Endothelial cell of umbilical vein (primary cell): Measurements from ENCODE around the gene STAG1.

Experiments
- CTCF ChIP-seq, 2 donors: IDR thresholded peaks; 1 replicate in 1 of 2; 2 replicates in 1 of 2; pipeline ENCODE4 v1.5.1; 2011; ENCODE audit warnings: low read length in 2 of 2, mild to moderate bottlenecking in 2 of 2, moderate library complexity in 2 of 2, control low read depth in 1 of 2, inconsistent platforms in 1 of 2, low read depth in 1 of 2; ENCODE audit not compliant: insufficient read depth in 1 of 2; ENCODE audit errors: extremely low read depth in 1 of 2
- POLR2A ChIP-seq: IDR thresholded peaks from 2 replicates; pipeline ENCODE4 v1.6.1; 2012; ENCODE audit warnings: low read depth, mild to moderate bottlenecking, control low read depth, low read length
- POLR2AphosphoS5 ChIP-seq: IDR thresholded peaks from 2 replicates; pipeline ENCODE4 v1.6.1; 2012; ENCODE audit warnings: low read depth, mild to moderate bottlenecking, control low read depth, low read length, moderate library complexity; ENCODE audit not compliant: insufficient read depth

GRCh38 chr3:136664771-136665170 lies 87.4 kb downstream of the STAG1 start:
- TF ChIP-seq CTCF (IDR thresholded peaks at IDR 0.05; ENCODE audit: extremely low read depth in 1 of 2, insufficient read depth in 1 of 2, low read depth in 1 of 2, low read length in 2 of 2) (no peak), POLR2AphosphoS5 (no peak), POLR2A (no peak)
